Measurements from ENCODE around the gene RAB36.

Gene RAB36

DNA sequence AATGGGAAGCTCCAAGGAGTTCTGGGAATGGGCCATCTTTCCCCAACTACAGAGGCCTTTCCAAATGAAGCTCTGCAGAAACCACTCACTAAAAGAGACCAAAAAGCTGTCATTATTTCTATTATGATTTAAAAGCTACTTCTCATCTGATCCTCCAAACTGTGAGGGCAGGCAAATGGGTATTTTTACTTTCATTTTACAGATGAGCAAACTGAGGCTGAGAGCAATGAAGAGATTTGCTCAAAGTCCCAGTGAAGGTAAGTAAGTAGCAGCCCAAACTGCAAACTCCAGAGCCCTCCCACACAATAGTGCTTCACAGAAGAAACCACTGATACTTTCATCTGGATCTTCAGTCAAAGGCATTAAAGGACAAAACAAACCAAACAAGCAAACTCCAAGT lies 4.9 kb upstream of the RAB36 start:
- DNase-seq = no peak

DNA sequence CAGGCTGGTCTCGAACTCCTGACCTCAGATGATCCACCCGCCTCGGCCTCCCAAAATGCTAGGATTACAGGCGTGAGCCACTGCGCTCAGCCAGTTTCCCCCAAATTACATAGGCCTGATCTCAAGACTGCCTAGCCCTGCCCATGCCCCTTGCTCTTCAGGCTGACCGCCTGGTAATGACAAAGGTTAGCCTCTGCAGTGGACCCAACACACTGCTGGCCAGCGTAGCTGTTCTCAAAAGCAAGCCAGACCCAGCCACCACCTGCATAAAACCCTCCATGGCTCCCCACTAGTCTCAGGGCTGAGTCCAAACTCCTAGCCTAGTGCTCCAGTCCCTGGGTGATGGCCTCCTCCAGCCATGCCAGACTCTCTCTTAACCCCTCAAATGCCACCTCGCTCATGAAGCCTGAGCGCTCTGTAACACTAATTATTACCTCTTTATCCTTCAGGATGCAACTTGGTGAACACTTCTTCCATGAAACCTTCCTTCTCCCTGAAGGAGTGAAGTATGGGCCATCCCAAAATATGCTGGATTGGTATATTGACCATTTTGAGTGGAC lies 2.7 kb upstream of the RAB36 start:
- DNase-seq = no peak

DNA sequence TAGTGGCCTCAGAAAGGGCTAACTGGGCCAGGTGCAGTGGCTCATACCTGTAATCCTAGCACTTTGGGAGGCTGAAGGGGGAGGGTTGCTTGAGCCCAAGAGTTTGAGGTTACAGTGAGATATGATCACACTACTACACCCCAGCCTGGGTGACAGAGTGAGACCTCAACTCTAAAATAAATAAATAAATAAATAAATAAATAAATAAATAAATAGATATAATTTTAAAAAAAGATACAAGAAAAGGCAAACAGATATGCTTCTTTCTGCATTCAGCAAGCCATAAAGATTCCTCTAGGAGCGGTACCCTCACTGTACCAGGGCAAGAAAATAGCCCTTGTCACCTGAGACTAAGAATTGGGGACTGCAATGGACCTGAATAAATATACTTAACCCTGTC lies 2.2 kb upstream of the RAB36 start:
- no peak for DNase-seq

DNA sequence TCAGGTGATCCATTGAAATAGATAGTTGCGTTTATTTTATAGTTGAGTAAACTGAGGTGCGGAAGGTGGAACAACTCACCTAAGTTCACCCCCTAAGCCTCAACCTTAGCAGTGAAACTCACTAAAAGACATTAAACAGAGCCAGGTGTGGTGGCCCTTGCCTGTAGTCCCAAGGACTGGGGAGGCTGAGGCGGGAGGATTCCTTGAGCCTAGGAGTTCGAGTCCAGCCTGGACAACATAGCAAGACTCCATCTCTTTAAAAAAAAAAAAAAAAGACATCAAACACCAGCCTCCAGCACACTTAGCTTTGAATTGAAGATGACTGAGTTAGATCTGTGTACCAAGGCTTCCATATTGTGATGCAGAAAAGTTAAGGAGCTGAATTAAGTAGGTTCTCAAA lies 845 bp upstream of the RAB36 start:
- no peak for DNase-seq

DNA sequence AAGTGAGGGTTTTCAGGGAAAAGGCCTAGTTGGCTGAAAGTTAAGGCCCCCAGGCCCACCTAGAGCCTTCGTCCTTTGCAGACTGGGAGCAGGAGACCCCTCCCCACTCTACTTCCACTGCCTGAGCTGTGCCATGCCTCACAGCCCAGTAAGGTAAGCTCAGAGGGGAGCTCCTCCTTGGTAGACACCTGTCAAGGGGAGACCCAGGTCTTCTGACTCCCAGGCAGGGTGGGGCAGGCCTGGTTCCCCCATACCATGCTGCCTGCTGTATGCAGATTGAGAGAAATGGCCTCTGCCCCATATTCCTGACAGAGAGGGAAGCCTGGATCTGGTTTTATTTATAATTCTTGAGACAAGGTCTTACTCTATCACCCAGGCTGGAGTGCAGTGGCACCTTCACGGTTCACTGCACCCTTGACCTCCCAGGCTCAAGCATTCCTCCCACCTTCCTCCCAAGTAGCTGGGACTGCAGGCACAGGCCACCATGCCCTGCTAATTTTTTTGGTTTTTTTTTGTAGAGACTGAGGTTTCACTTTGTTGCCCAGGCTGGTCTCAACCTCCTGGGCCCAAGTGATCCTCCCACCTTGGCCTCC lies 697 bp downstream of the RAB36 start:
- no peak for DNase-seq

DNA sequence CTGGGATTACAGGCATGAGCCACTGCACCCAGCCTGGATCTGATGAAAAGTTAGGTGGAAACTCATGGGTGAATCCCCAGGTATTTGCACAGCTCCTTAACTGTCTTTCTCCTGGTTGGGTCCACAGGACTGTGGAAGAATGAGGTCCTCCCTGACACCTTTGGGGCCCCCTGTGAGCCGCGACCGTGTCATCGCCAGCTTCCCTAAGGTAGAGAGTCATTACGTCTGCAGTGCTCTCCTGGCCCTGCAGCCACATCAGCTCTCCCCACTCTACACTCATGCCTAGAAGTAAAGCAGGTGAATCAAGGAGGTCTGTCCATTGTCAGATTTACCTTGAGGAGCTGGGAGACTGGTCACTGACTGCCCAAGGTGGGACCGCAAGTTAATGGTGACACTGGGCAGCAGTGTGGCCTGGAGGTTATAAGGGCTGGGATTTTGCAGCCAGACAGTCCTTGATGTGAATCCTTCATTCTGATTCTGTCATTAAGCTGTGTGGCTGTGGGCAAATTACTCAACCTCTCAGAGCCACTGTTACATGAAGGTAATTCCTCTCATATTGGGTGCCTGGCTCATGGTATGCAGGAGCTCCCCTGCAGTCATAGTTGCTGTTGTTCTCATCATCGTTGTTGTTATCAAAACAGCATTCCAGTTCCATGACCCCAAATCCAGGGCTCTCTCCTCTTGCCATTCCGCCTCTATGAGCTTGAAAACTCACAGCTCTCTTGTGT lies 1.4 kb downstream of the RAB36 start:
- no peak for DNase-seq

DNA sequence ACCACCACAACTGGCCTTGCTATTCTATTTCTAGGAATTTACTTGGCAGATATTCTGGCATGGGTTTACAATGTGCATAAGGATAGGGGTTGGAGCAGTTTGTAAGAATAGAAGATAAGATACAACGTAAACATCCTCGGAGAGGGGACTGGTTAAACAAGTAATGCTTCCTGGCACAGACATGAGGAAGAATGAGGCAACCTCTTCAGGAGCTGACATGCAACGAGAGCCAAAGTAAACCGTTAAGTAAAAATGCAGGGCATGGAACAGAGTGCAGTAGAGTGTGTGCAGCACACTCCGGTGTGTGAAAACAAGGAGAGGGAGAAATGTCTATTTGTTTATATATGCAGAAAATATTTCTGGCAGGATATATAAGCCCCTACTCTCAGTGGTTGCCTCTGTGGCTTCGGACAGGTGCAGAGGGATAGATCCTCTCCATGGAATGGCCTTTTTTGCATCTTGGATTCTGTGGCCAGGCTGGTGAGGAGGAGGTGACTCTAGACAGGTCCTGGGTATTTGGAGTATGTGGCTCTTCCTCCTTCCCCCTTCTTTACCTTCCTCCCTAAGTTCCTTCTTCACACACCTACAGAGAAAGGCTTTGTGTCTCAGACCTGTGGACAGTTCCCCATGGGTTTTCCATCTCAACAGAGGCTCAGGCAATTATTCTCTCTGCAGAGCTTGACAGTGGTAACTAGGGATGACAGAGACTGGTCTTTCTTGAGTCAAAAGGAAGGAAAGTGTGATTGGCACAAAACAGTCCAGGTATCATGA lies 2.5 kb downstream of the RAB36 start:
- no peak for DNase-seq

DNA sequence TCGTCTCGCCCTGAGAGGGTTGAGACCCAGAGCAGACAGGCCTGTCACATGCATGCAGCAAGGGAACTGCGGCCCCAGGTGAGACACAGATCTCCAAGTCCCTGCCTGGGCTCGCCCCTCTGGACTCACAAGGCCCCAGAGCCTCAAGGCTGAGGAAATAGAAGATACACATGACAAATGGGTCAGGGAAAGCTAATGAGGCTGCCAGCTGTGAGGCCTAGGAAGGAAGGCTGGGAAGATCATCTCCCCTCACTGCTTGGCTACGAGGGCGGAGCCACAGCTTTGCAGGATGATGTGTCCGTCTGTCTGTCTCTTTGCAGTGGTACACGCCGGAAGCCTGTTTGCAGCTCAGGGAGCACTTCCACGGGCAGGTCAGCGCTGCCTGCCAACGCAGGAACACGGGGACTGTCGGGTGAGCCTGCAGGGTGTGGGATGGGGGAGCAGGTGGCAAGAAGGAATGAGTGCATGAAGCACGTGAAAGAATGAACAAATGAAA lies 4.5 kb downstream of the RAB36 start:
- no peak for DNase-seq

DNA sequence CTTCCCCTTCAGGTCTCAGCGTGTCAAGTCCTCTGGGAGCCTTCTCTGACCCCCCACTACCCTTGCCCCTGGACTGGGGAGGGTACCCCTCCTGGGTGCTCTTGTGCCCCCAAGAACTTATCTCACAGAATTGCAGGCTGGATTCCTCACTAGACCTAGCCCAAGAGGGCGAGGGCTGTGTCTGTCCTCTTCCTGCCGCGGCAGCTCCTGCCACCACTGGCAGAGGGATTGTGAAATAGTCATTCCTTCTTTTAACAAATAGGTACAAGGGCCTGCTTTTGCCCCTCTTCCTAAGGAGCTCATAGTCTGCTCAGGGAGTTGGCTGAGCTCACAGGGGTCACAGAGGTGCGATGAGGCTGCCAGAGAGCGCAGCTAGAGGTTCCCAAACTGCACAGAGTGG lies 5.5 kb downstream of the RAB36 start:
- no peak for DNase-seq

DNA sequence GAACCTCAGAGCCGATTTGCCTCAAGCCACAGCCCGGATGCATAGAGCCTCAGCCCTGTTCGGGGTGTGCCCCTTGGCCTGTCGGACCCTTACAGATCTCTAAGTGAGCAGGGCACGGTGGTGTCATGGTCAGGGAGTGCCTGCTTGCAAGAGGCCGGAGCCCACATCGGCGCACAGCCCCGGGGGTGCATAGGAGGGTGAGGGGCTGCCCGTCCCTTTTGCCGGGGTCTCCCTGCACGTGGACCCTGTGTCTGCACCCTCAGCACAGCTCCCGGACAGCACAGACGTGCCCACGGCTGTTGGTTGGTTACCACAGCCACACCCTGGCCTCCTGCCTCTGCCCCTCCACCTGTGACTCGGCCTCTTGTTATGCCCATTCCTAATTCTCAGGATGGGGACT lies 6.5 kb downstream of the RAB36 start:
- DNase-seq = no peak

DNA sequence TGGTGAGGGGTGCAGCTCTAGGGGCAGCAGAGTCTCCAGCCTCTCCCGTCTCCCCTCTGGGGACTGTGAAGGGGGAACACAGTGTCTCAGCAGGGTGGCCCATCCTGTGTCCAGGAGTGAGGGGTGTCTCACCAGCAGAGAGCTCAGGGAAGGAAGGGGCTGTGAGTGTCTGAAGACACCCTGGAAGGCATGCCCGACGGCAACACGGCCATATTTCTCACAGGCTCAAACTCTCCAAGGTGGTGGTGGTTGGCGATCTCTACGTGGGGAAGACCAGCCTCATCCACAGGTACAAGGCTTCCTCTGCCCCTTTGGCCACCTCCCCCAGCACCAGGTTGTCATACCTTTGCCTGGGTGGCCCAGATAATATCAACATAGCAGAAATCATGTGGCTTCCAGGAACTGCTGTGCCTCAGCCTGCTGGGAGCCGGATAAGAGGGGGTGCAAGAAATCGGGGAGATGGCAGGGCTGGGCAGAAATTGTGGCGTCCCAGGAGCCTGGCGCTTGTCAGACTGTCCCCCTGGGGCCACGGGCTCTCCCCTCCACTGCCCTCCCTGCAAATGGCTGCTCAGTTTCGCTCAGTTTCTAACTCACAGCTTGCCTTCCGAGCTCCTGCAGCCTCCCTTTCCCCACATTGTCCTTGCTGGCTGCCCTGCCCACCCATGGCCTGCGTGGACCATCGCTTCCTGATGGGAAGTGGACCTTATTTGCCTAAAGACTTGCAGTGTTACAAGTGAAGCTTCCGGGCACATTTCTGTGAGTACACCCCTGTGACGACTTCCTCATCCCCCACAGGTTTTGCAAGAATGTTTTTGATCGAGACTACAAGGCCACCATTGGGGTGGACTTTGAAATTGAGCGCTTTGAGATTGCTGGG lies 7.2 kb downstream of the RAB36 start:
- DNase-seq = no peak

DNA sequence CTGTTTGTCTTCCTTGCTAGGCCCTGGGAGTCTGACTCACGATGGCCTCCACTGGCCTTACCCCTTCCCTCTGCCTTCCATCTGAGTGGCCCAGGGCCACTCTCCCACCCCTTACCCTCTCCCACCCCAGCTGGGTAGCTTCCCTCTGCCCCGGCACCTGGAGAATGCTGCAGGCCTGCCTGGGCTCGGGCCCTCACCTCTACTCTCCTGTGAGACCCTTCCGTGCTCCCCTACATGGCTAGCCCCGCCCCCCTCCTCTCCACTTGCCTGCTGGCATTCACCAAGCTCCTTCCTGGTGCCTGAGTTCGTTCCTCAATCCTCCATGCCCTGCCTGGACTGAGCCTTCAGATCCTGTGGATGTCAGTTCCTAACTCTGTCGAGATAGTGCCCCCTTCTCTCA lies 8.7 kb downstream of the RAB36 start:
- no peak for DNase-seq

DNA sequence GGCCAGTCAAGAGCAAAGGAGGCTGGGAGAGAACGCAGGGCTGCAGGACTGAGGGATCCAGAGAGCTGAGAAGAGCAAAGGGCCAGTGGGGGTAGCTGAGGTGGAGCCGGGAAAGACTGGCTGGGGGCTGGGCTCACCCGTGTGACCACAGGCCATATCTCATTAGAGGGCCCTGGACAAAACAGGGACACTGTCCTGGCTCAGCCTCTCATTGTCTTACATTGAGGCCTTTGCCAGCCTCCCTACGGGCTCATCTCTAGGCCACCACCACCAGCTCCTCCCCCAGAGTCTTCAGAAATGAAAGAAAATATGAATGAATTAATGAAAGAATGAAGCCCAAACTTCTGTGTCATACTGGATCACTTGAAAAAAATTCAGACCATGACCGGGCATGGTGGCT lies 9.2 kb downstream of the RAB36 start:
- no peak for DNase-seq

DNA sequence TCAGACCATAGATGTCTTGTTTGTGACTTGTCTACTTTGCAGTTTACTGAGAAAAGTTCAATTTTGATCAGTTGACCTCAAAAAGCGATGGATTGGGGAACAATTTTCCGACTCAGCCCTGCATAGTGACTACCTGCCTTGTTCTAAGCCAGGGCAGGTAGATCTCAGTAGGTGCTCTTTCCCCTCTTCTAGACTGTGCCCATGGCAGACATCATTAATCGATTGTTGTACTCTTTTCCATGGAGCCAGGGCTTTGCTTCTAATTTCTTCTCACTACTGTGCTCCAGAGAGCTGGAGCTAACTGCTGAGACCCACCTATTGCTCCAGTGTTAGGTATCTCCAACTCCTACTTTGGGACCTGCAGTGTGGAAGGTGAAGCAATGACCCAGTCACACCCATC lies 9.9 kb downstream of the RAB36 start:
- DNase-seq = no peak

DNA sequence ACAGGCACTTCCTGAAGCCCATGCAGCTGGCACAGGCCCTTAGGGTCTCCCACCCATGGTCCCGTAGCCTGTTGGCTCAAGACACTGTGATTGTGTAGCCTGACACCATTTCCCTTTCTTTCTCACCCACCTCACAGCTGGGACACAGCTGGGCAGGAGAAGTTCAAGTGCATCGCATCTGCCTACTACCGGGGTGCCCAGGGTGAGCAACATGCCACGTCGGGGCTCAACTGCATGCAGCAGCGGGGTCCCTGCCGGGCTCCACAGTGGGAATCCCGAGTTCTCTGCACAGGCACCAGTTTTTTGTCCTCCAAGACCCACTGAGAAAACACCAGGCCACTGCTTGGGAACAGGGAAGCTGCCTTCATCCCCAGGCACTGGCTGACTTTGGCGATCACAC lies 10.6 kb downstream of the RAB36 start:
- no peak for DNase-seq

DNA sequence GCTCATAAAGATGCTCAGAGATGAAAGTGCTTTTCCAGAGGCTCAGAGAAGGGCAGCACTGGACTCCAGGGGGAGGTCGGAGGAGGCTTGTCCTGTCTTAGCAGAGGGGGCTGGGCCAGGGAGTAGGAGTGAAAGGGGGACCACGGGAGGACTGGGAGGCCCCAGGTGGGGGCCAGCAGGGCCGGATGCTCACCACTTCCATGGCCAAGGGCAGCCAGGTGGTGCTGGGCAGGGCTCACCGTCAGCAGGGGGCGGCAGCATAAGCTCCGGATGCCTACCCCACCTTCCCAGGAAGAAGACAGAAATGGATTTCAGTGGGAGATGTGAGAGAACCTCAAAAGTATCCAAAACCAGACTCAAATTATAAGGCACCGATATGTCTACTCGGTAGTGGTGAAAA lies 11.0 kb downstream of the RAB36 start:
- DNase-seq = no peak

DNA sequence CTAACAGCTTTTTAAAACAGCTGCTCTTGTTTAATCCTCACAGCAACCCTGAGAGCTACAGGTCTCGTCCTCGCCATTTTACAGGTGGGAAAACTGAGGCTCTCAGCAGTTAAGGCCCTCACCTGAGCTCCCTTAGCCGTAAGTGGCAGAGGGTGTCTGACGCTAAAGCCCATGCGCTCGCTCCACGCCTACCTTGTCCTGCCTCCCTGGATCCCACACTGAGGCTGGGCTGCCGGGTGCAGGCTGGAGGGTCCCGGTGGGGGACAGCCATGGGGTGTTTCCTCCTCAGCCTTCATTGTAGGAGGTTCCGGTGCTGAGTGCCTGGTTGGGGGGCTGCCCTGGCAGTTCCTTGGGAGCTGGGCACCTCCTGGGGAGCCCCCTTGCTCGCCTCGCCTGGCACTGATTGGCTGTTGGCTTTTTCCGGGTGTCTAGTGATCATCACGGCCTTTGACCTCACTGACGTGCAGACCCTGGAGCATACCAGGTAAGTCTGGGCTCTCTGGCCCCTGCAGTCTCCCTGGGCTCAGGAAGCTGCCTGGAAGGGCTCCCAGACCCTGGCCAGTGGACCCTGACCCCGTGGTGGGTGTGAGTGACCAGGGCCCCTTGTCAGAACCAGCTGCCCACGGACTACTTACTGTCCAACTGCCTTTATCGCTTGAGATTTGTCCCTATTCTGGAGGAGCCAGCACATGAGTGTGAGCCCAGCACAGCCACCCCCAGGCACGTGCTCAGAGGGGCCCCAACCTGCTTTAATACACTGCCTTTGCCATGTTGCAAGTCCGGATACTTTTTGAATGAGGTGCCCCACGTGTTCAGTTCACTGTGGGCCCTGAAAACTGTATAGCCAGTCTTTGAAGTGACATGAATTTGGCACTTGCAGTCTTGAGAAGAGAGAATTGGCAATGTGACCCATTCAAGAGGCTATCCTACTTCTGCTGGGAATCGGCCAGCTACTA lies 12.6 kb downstream of the RAB36 start:
- no peak for DNase-seq

DNA sequence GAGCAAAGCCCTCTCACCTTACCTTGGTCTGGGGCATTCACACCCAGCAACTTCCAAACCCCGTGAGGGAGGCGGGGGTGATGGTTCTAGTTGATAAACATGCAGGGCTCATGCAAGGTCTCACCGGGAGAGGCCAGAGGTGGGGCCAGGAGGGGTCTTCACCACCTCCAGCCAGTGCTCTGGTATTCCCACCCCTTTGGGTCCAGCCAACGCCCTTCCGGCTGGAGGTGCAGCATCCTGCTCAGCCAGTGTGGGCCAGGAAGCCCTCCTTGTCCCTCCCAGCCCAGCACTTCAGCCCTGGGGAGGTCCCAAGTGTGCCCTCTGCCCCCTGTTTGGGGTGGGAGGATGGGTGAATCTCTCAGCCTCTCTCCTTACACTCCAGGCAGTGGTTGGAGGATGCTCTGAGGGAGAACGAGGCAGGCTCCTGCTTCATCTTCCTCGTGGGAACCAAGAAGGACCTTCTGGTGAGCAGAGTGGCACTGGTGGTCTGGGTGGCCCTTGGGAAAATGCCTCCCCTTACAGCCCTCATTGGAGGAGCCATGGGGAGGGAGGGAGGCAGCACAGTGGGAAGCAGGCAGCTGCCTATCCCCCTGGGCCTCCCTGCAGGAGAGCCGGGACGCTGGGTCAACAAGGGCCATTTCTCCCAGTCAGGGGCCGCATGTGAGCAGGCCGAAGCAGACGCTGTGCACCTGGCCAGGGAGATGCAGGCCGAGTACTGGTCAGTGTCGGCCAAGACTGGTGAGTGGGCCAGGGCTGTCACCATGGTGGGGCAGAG lies 13.4 kb downstream of the RAB36 start:
- DNase-seq = no peak

DNA sequence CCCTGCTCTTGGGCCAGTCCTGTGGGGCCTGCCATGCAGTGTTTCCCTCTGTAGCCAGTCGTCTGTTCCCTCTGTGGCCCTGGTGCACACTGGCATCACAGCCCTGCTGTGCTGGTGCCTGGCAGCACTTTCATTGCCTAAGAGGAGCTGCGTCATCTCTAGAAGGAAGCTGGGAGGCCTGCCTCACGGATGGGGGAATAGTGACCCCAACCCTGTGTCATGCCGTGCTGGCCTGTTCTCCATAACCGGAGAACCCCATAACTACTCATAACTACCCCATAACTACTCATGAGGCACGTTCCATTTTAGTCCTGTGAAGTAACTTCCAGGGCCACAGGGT lies 14.0 kb downstream of the RAB36 start:
- no peak for DNase-seq

DNA sequence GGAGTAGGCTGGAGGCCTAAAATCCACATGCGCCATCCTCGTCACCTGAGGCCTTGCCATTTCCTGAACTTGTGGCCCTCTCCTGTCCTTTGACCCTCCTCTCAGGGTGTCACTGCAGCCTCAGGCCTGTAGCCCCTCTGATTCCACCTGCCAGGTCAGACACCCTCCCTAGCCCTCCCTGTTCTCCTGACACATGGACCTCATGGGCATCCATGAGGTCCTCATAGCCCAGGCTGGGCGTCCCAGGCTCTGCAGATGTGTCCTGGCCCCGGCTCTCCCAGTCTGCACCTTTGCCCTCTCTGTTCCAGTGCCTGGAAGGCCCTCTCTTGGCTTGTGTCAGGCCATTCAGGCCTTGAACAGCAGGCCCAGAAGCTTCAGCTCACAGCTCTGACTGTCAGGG lies 15.8 kb downstream of the RAB36 start:
- no peak for DNase-seq

DNA sequence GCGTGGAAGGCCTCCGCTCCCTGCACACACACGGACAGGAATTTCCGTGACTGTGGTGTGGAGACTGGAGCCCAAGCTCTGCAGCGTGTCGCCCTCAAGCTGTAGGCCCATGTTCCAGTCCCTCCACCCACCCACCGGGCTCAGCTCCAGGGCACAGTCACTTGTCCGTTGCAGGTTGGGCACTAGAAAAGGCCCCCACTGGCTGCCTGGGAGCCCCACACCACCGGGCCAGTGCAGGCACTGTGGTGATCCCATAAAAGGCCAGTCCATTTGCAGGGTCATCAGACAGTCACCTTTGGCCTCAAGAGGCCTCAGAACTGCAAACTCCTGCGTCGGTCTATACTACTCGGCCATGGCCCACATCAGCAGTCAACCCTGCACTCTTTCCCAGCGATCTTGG lies 16.3 kb downstream of the RAB36 start:
- DNase-seq = no peak

Measured in NCI-H2171 (cell line).